ENCODE results near the gene NFATC2IP. TPM values are rescaled to one million over a fixed set of nuclear protein-coding genes. Genes with fewer than 3 reads are reported as not detected.

Gene NFATC2IP
- total and polyA plus RNA-seq, 2 of the 4 experiments (the other 2 are of a cell fraction): 10.0 to 29.1 TPM

DNA sequence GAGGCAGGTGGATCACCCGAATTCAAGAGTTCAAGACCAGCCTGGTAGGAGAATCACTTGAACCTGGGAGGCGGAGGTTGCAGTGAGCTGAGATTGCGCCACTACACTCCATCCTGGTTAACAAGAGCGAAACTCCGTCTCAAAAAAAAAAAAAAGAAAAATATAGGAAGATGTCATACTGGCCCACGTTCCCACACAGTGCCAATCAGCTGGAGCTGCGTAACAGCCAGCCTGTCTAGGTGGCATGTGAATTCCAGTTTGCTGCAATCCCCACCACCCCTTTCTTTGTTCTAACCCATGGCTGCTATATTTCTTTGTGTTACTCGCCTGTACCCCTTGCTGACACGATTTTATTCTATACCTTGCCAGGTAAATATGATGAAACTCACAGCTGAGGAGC lies 7.5 kb downstream of the NFATC2IP start:
- H3K14ac ChIP-seq (replicated peaks; ENCODE audit: low read depth, low read length): no peak overlapping the region
- H3K4me1 ChIP-seq (ENCODE audit: control insufficient read depth, insufficient read depth, low read length): no peaks in the 10 kb centered on the region
- H2AFZ ChIP-seq (replicated peaks; ENCODE audit: low read length, poor library complexity): no peak overlapping the region
- BruUV-seq (replicated peaks): no TSS peak
- H2BK15ac ChIP-seq (ENCODE audit: low read depth, low read length): no peak overlapping the region
- in situ Hi-C loops (cut with MboI; ENCODE audit: low sequenced_read_pairs): loop anchor here (25.0 kb wide), 1 partner anchor 304 kb away; no protein-coding TSS in a partner anchor
- H2AK5ac ChIP-seq (ENCODE audit: low read depth, low read length): no peak overlapping the region
- ChIA-PET POLR2A (ENCODE audit: unreplicated experiment) (no interaction called here), CTCF (no interaction called here)
- H3K56ac ChIP-seq (ENCODE audit: extremely low read depth, insufficient read depth, low read length): no peak overlapping the region
- H3K27ac ChIP-seq (ENCODE audit: insufficient read depth, low read length): no peak overlapping the region
- ATAC-seq (ENCODE audit: low read depth): no peak
- no peak overlapping the region for H2AK9ac ChIP-seq (replicated peaks; ENCODE audit: low read depth, low read length, poor library complexity)
- no peak overlapping the region for H3K4me3 ChIP-seq (ENCODE audit: insufficient read depth, low read depth, low read length)
- no peak overlapping the region for H2BK120ac ChIP-seq (ENCODE audit: low read depth, low read length)
- no CpG with 5 or more reads among the region's 9 CpGs for WGBS, 2 experiments (ENCODE audit: extremely low coverage in 2 of 2, insufficient read length in 1 of 2)
- no peaks in the 10 kb centered on the region for H3K27me3 ChIP-seq (ENCODE audit: control insufficient read depth, insufficient read depth, low read length)
- H3K9me3 ChIP-seq (ENCODE audit: control insufficient read depth, insufficient read depth, low read length): no peaks in the 10 kb centered on the region
- TF ChIP-seq MAFK (IDR thresholded peaks at IDR 0.05; ENCODE audit: low read depth, low read length) (no peak), MAZ (IDR thresholded peaks at IDR 0.05; ENCODE audit: borderline replicate concordance, low read depth, low read length) (no peak), CEBPB (IDR thresholded peaks at IDR 0.05; ENCODE audit: low read depth, low read length) (no peak), CHD1 (IDR thresholded peaks at IDR 0.05; ENCODE audit: low read depth, low read length) (no peak), MXI1 (IDR thresholded peaks at IDR 0.05; ENCODE audit: borderline replicate concordance, low read depth, low read length) (no peak), NFE2L2 (IDR thresholded peaks at IDR 0.05; ENCODE audit: low read depth, low read length) (no peak), RCOR1 (IDR thresholded peaks at IDR 0.05; ENCODE audit: insufficient replicate concordance, low read length) (no peak), RAD21 (IDR thresholded peaks at IDR 0.05; ENCODE audit: low read length) (no peak), POLR2A (IDR thresholded peaks at IDR 0.05; ENCODE audit: low read depth, low read length) (no peak), BHLHE40 (IDR thresholded peaks at IDR 0.05; ENCODE audit: low read depth, low read length) (no peak)
- TF ChIP-seq, protein P1, sequence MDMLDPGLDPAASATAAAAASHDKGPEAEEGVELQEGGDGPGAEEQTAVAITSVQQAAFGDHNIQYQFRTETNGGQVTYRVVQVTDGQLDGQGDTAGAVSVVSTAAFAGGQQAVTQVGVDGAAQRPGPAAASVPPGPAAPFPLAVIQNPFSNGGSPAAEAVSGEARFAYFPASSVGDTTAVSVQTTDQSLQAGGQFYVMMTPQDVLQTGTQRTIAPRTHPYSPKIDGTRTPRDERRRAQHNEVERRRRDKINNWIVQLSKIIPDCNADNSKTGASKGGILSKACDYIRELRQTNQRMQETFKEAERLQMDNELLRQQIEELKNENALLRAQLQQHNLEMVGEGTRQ (IDR thresholded peaks at IDR 0.05; ENCODE audit: low read depth, low read length): no peak
- H4K5ac ChIP-seq (ENCODE audit: low read depth, low read length): no peak overlapping the region
- peaks cover 59% of the 10 kb centered on the region for H3K36me3 ChIP-seq (ENCODE audit: control insufficient read depth, insufficient read depth, low read length)
- H3K9ac ChIP-seq (ENCODE audit: low read depth, low read length): no peak overlapping the region
- H3K18ac ChIP-seq (ENCODE audit: low read depth, low read length): no peak overlapping the region
- H4K8ac ChIP-seq (ENCODE audit: low read depth in 2 of 2, low read length in 2 of 2): no peak overlapping the region
- peaks cover 0 to 19% of the 10 kb centered on the region in 2 experiments for H3K79me1 ChIP-seq (ENCODE audit: low read depth in 1 of 2, low read length in 2 of 2)
- H4K91ac ChIP-seq (ENCODE audit: insufficient read depth, low read depth, low read length): no peak overlapping the region
- no peak overlapping the region for H3K4me2 ChIP-seq (ENCODE audit: low read depth, low read length)
- H3K23ac ChIP-seq (ENCODE audit: low read depth, low read length): no peak overlapping the region
- H3K9me1 ChIP-seq (ENCODE audit: insufficient read depth, low read length): no peaks in the 10 kb centered on the region
- H2BK5ac ChIP-seq (ENCODE audit: low read depth, low read length, poor library complexity, severe bottlenecking): no peak overlapping the region
- no peak overlapping the region for H3K4ac ChIP-seq (ENCODE audit: low read depth, low read length)
- H2BK20ac ChIP-seq (ENCODE audit: low read depth, low read length): no peak overlapping the region
- dilution Hi-C loops (cut with HindIII; ENCODE audit: low sequenced_read_pairs, unreplicated experiment): no loop called here
- intact Hi-C loops (cut with micrococcal nuclease): no loop called here
- no peaks in the 10 kb centered on the region; the same call in 1 of the 2 replicates for H4K20me1 ChIP-seq (ENCODE audit: insufficient read depth, low read length)
- DNase-seq: no peak
